ENCODE measurements around the gene SYNDIG1. TPM values are rescaled to one million over a fixed set of nuclear protein-coding genes. Genes with fewer than 3 reads are reported as not detected.

SYNDIG1 gene
- total RNA-seq, 2 donors from 2014 or later = not detected

GRCh38 chr20:24582373-24583168 lies 113.1 kb downstream of the SYNDIG1 start:
- Mint-ChIP-seq H3K4me3 (no peak overlapping the region), H3K9me3 (no peaks in the 10 kb centered on the region), H3K27ac (no peak overlapping the region), H3K27me3 (peaks cover 0 to 2% of the 10 kb centered on the region in 2 donors), H3K4me1 (ENCODE audit: low read depth in 2 of 2) (no peaks in the 10 kb centered on the region), H3K36me3 (no peaks in the 10 kb centered on the region)
- DNase-seq (ENCODE audit: low spot score) = no peak
- ATAC-seq = no peak

- no peaks in the 10 kb centered on the region for H3K9me3 Mint-ChIP-seq
- DNase-seq (ENCODE audit: low spot score) (no peak), ATAC-seq (no peak)
- H3K27ac Mint-ChIP-seq = no peak overlapping the region
- no peaks in the 10 kb centered on the region for H3K4me1 Mint-ChIP-seq (ENCODE audit: low read depth in 2 of 2)
- H3K36me3 Mint-ChIP-seq = no peaks in the 10 kb centered on the region
- H3K4me3 Mint-ChIP-seq = no peak overlapping the region
- H3K27me3 Mint-ChIP-seq = peaks cover 0 to 2% of the 10 kb centered on the region in 2 donors
Measured at GRCh38 chr20:24583169-24583792, 113.9 kb downstream of the SYNDIG1 start.

GRCh38 chr20:24584078-24584477 lies 114.6 kb downstream of the SYNDIG1 start:
- no peaks in the 10 kb centered on the region for H3K4me1 Mint-ChIP-seq (ENCODE audit: low read depth in 2 of 2)
- DNase-seq (ENCODE audit: low spot score) (no peak), ATAC-seq (no peak)
- H3K36me3 Mint-ChIP-seq = no peaks in the 10 kb centered on the region
- H3K4me3 Mint-ChIP-seq = no peak overlapping the region
- no peak overlapping the region for H3K27ac Mint-ChIP-seq
- H3K9me3 Mint-ChIP-seq = no peaks in the 10 kb centered on the region
- peaks cover 0 to 2% of the 10 kb centered on the region in 2 donors for H3K27me3 Mint-ChIP-seq

GRCh38 chr20:24584538-24585356 lies 115.3 kb downstream of the SYNDIG1 start:
- no peak overlapping the region for H3K4me3 Mint-ChIP-seq
- ATAC-seq = no peak

DNA sequence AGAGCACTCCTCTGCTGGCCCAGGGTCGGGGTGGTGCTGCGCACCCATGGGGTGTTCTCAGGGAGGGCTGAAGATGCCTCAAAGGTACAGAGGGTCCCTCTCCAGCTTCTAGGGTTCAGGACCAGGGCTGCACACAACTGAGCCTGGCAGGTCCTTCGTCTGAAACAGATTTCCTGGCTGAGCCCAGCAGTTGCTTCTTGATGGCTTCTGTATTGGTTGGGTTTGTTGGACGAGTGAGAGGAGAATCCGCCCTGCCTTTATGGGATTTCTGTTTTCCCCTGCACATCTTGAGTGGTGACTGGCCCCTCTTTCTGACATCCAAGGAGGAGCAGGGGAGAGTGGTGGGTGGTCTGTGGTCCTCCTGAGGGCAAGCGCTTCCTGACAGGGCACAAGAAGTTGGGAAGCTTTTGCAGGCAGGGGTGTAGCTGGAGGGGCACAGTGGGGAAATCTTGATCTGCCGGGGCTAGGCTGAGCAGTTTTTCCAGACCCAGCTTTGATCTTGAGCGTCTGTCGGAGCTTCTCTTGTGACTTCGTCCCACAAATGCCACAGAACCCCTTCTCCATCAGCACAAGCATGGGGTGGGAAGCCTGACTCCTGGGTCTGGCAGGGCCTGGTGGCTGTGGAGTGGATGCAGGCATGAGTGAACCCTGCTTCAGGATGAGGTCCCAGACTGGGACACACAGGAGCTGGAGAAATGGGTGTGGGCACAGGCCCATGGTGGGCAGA lies 116.5 kb downstream of the SYNDIG1 start:
- Mint-ChIP-seq H3K36me3 (no peaks in the 10 kb centered on the region), H3K9me3 (no peaks in the 10 kb centered on the region), H3K4me3 (no peak overlapping the region), H3K27me3 (peaks cover 0 to 2% of the 10 kb centered on the region in 2 donors), H3K4me1 (ENCODE audit: low read depth in 2 of 2) (no peaks in the 10 kb centered on the region), H3K27ac (no peak overlapping the region)
- DNase-seq (ENCODE audit: low spot score) (no peak), ATAC-seq (no peak)

More at GRCh38 chr20:24584538-24585356, 115.3 kb downstream of the SYNDIG1 start:
- Mint-ChIP-seq H3K27ac (no peak overlapping the region), H3K9me3 (no peaks in the 10 kb centered on the region), H3K4me1 (ENCODE audit: low read depth in 2 of 2) (no peaks in the 10 kb centered on the region), H3K36me3 (no peaks in the 10 kb centered on the region), H3K27me3 (peaks cover 0 to 2% of the 10 kb centered on the region in 2 donors)
- DNase-seq (ENCODE audit: low spot score) = no peak

- H3K4me1 Mint-ChIP-seq (ENCODE audit: low read depth in 2 of 2) = no peaks in the 10 kb centered on the region
Measured at GRCh38 chr20:24586523-24586840, 117.1 kb downstream of the SYNDIG1 start.

DNA sequence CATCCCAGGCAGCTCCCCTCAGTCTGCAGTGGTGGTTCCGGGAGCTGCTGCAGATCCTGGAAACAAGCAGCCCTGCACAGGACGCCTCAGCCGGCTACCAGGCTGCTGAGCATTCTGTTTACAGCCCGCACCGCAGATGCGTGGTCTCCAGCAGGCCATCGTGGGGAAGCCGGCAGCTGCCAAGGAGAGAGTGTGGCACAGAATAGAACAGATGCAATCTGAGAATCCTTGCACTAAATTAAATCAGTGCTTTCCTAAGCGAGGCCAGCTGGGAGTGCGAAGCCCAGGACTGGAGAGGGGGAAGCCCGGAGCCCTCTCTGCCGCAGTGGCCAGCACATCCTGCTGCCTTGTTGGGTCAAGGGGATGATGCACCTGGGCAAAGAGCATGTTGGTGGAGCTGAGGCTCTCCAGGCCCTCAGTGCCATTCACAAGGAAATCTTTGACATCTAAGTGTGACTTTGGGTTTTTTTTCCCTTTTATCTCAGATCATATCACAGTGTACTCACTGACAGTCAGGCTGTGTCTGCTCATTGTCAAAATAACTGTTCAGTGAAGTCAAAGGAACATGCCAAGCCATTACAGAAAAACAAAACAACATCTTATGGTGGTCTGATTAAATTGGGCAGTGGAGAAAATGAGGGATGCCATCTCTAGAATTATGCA lies 118.1 kb downstream of the SYNDIG1 start:
- no peaks in the 10 kb centered on the region for H3K36me3 Mint-ChIP-seq
- ATAC-seq (no peak), DNase-seq (ENCODE audit: low spot score) (no peak)
- H3K4me3 Mint-ChIP-seq = no peak overlapping the region
- H3K4me1 Mint-ChIP-seq (ENCODE audit: low read depth in 2 of 2) = no peaks in the 10 kb centered on the region
- no peaks in the 10 kb centered on the region for H3K9me3 Mint-ChIP-seq
- no peak overlapping the region for H3K27ac Mint-ChIP-seq
- H3K27me3 Mint-ChIP-seq = no peaks in the 10 kb centered on the region

More at GRCh38 chr20:24586523-24586840, 117.1 kb downstream of the SYNDIG1 start:
- no peak overlapping the region for H3K4me3 Mint-ChIP-seq
- H3K9me3 Mint-ChIP-seq = no peaks in the 10 kb centered on the region
- H3K27ac Mint-ChIP-seq = no peak overlapping the region
- no peaks in the 10 kb centered on the region for H3K36me3 Mint-ChIP-seq
- DNase-seq (ENCODE audit: low spot score) = no peak
- no peak for ATAC-seq
- peaks cover 0 to 2% of the 10 kb centered on the region in 2 donors for H3K27me3 Mint-ChIP-seq

GRCh38 chr20:24588047-24588635 lies 118.7 kb downstream of the SYNDIG1 start:
- no peak overlapping the region for H3K27ac Mint-ChIP-seq
- DNase-seq (ENCODE audit: low spot score) = no peak

DNA sequence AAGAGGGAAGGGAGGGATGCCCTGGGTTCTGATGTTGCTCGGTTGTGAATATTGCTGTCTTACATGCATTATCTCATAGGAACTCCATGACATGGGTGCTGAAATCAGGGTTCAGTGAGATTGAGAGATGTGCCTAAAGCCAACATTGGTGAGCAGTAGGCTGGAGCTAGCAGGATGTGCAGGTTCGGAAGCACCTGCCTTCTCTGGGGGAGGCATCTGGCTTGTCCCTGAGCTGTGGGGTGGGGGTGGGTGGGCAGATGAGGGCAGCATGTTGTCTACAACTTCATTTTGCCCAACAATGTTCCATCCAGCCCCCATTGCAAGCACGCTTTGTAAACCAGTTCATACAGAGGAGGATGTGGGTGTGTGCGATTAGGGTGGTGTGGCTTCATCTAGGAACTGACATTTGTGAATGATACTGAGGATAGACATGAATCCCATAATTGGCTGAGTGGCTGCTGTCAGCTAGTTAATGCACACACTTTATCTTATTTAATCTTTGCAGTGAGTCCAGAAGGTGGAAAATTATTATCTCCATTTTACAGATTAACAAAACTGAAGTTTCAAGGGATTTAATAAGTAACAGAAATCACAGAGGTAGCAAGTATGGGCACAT lies 119.4 kb downstream of the SYNDIG1 start:
- ATAC-seq = no peak
- DNase-seq (ENCODE audit: low spot score) = no peak
- H3K4me3 Mint-ChIP-seq = no peak overlapping the region
- H3K27ac Mint-ChIP-seq = no peak overlapping the region
- no peaks in the 10 kb centered on the region for H3K9me3 Mint-ChIP-seq
- no peaks in the 10 kb centered on the region for H3K36me3 Mint-ChIP-seq
- peaks cover 5 to 10% of the 10 kb centered on the region in 2 donors for H3K27me3 Mint-ChIP-seq
- H3K4me1 Mint-ChIP-seq (ENCODE audit: low read depth in 2 of 2) = no peaks in the 10 kb centered on the region

More at GRCh38 chr20:24588047-24588635, 118.7 kb downstream of the SYNDIG1 start:
- Mint-ChIP-seq H3K36me3 (no peaks in the 10 kb centered on the region), H3K4me1 (ENCODE audit: low read depth in 2 of 2) (no peaks in the 10 kb centered on the region), H3K9me3 (no peaks in the 10 kb centered on the region), H3K27me3 (peaks cover 3 to 4% of the 10 kb centered on the region in 2 donors), H3K4me3 (no peak overlapping the region)
- no peak for ATAC-seq

- Mint-ChIP-seq H3K36me3 (no peaks in the 10 kb centered on the region), H3K27me3 (peaks cover 5 to 15% of the 10 kb centered on the region in 2 donors), H3K27ac (no peak overlapping the region), H3K4me3 (no peak overlapping the region), H3K4me1 (ENCODE audit: low read depth in 2 of 2) (no peaks in the 10 kb centered on the region), H3K9me3 (no peaks in the 10 kb centered on the region)
- DNase-seq (ENCODE audit: low spot score) (no peak), ATAC-seq (no peak)
Measured at GRCh38 chr20:24589381-24589780, 120.0 kb downstream of the SYNDIG1 start.

- Mint-ChIP-seq H3K27me3 (peaks cover 5 to 17% of the 10 kb centered on the region in 2 donors), H3K9me3 (no peaks in the 10 kb centered on the region), H3K4me3 (no peak overlapping the region), H3K36me3 (no peaks in the 10 kb centered on the region), H3K4me1 (ENCODE audit: low read depth in 2 of 2) (no peaks in the 10 kb centered on the region), H3K27ac (no peak overlapping the region)
- ATAC-seq = no peak
- no peak for DNase-seq (ENCODE audit: low spot score)
Measured at GRCh38 chr20:24589815-24590177, 120.4 kb downstream of the SYNDIG1 start.

GRCh38 chr20:24590178-24590982 lies 121.0 kb downstream of the SYNDIG1 start:
- Mint-ChIP-seq H3K9me3 (no peaks in the 10 kb centered on the region), H3K27ac (no peak overlapping the region), H3K4me3 (no peak overlapping the region), H3K36me3 (no peaks in the 10 kb centered on the region), H3K27me3 (peaks cover 5 to 17% of the 10 kb centered on the region in 2 donors), H3K4me1 (ENCODE audit: low read depth in 2 of 2) (no peaks in the 10 kb centered on the region)
- DNase-seq (ENCODE audit: low spot score) = no peak
- ATAC-seq = peak; percentile 18 to 20

Data from natural killer cell treated with Interleukin-12 subunit alpha and Interleukin-12 subunit beta and Interleukin-15 and Interleukin-18, amount 100 ng/mL, for 72 hours (primary cell).